HEK293T (cell line): Measurements from ENCODE around the gene TMEM236.
A peak's percentile ranks its signal among the peaks of the same experiment; 100 is the strongest.

Experiments
- CTCF ChIA-PET: fragments of 350-600 bp; formaldehyde crosslinking; extraction: SDS; loops from one replicate; lab custom pipeline; 2021; ENCODE audit warnings: antibody characterized with exemption, inconsistent platforms; lab: Yijun Ruan, JAX
- POLR2A ChIA-PET: fragments of 350-600 bp; formaldehyde crosslinking; extraction: SDS; loops from one replicate; lab custom pipeline; 2020; ENCODE audit warnings: antibody characterized with exemption, inconsistent platforms; lab: Yijun Ruan, JAX
- DNase-seq: peaks from one replicate; pipeline ENCODE4 v3.0.0; 2012; ENCODE audit warnings: mixed read lengths; ENCODE audit errors: extremely low spot score
- ARNT ChIP-seq: fragments of 450-650 bp; IDR thresholded peaks from 2 replicates; pipeline ENCODE4 v1.6.1; 2017; ENCODE audit warnings: mild to moderate bottlenecking
- BHLHE40 ChIP-seq: fragments of 450-650 bp; IDR thresholded peaks from 2 replicates; pipeline ENCODE4 v1.6.1; 2016; ENCODE audit warnings: mild to moderate bottlenecking, moderate library complexity, borderline replicate concordance
- CTBP1 ChIP-seq: fragments of 450-650 bp; IDR thresholded peaks from 2 replicates; pipeline ENCODE4 v1.6.1; 2016; ENCODE audit warnings: borderline replicate concordance
- ELF4 ChIP-seq: fragments of 450-650 bp; IDR thresholded peaks from 2 replicates; pipeline ENCODE4 v1.6.1; 2017; ENCODE audit warnings: antibody characterized with exemption
- FOXA1 ChIP-seq: fragments of 450-650 bp; IDR thresholded peaks from 2 replicates; pipeline ENCODE4 v1.6.1; 2016; ENCODE audit warnings: mild to moderate bottlenecking
- FOXK2 ChIP-seq: fragments of 450-650 bp; IDR thresholded peaks from 2 replicates; pipeline ENCODE4 v1.6.1; 2016; ENCODE audit warnings: mild to moderate bottlenecking
- FOXM1 ChIP-seq: fragments of 450-650 bp; IDR thresholded peaks from 2 replicates; pipeline ENCODE4 v1.6.1; 2017; ENCODE audit warnings: mild to moderate bottlenecking, borderline replicate concordance
- HDGF ChIP-seq: fragments of 450-650 bp; IDR thresholded peaks from 2 replicates; pipeline ENCODE4 v1.6.1; 2017; ENCODE audit warnings: antibody characterized with exemption, borderline replicate concordance
- L3MBTL2 ChIP-seq: fragments of 450-650 bp; conservative IDR thresholded peaks from 2 replicates; pipeline ENCODE4 v1.6.1; 2016; ENCODE audit warnings: mild to moderate bottlenecking
- LEF1 ChIP-seq: fragments of 450-650 bp; IDR thresholded peaks from 2 replicates; pipeline ENCODE4 v1.6.1; 2017; ENCODE audit warnings: mild to moderate bottlenecking, borderline replicate concordance
- NFRKB ChIP-seq: fragments of 450-650 bp; IDR thresholded peaks from 2 replicates; pipeline ENCODE4 v1.6.1; 2016; ENCODE audit warnings: mild to moderate bottlenecking, moderate library complexity
- PKNOX1 ChIP-seq: fragments of 450-650 bp; IDR thresholded peaks from 2 replicates; pipeline ENCODE4 v1.6.1; 2016
- SP1 ChIP-seq: fragments of 450-650 bp; IDR thresholded peaks from 2 replicates; pipeline ENCODE4 v1.6.1; 2017
- SUZ12 ChIP-seq: fragments of 450-650 bp; IDR thresholded peaks from 2 replicates; pipeline ENCODE4 v1.6.1; 2016; ENCODE audit warnings: mild to moderate bottlenecking
- TARDBP ChIP-seq: fragments of 450-650 bp; IDR thresholded peaks from 2 replicates; pipeline ENCODE4 v1.6.1; 2016
- ZNF384 ChIP-seq: fragments of 450-650 bp; IDR thresholded peaks from 2 replicates; pipeline ENCODE4 v1.6.1; 2016

Gene TMEM236

GRCh38 chr10:17821893-17822292 lies 69.9 kb downstream of the TMEM236 start:
- ChIA-PET POLR2A (no interaction called here), CTCF (no interaction called here)
- no peak for TF ChIP-seq BHLHE40
- TF ChIP-seq NFRKB, result no peak
- no peak for TF ChIP-seq L3MBTL2
- TF ChIP-seq FOXK2, result no peak
- no peak for TF ChIP-seq ARNT
- TF ChIP-seq SUZ12, result no peak
- no peak for TF ChIP-seq HDGF
- TF ChIP-seq LEF1, result no peak
- no peak for TF ChIP-seq TARDBP
- TF ChIP-seq CTBP1, result no peak
- no peak for TF ChIP-seq PKNOX1
- TF ChIP-seq ZNF384, result no peak
- no peak for DNase-seq

GRCh38 chr10:17831341-17831740 lies 79.3 kb downstream of the TMEM236 start:
- DNase-seq, result no peak
- ChIA-PET POLR2A (no interaction called here), CTCF (no interaction called here)

GRCh38 chr10:17831896-17832295 lies 79.9 kb downstream of the TMEM236 start:
- DNase-seq, result no peak
- POLR2A ChIA-PET, result no interaction called here
- CTCF ChIA-PET, result no interaction called here
- TF ChIP-seq PKNOX1 (no peak), NFRKB (no peak), ZNF384 (no peak), ARNT (no peak), BHLHE40 (no peak)

More at GRCh38 chr10:17831341-17831740, 79.3 kb downstream of the TMEM236 start:
- TF ChIP-seq CTBP1, result no peak
- no peak for TF ChIP-seq FOXK2
- TF ChIP-seq SUZ12, result no peak
- no peak for TF ChIP-seq L3MBTL2
- TF ChIP-seq SP1, result no peak
- TF ChIP-seq ARNT, result no peak
- no peak for TF ChIP-seq HDGF

GRCh38 chr10:17833656-17834055 lies 81.7 kb downstream of the TMEM236 start:
- ChIA-PET CTCF (no interaction called here), POLR2A (no interaction called here)
- TF ChIP-seq FOXM1 (no peak), HDGF (no peak), TARDBP (no peak), LEF1 (no peak), ARNT (no peak), SP1 (no peak), ZNF384 (no peak), PKNOX1 (no peak), CTBP1 (no peak), FOXK2 (no peak)
- DNase-seq, result no peak

- POLR2A ChIA-PET, result no interaction called here
- no peak for TF ChIP-seq L3MBTL2
- TF ChIP-seq BHLHE40, result no peak
- no peak for DNase-seq
- CTCF ChIA-PET, result interaction anchor here (0.7 kb wide), 1 partner anchor 12 kb away, joined by 4 read pairs; no protein-coding TSS in a partner anchor
Observed at GRCh38 chr10:17835688-17836087, 83.7 kb downstream of the TMEM236 start.

GRCh38 chr10:17836942-17837341 lies 84.9 kb downstream of the TMEM236 start:
- peak; percentile 19 for DNase-seq
- POLR2A ChIA-PET, result no interaction called here
- TF ChIP-seq HDGF (no peak), NFRKB (no peak), ARNT (no peak), CTBP1 (no peak), PKNOX1 (no peak), TARDBP (no peak), L3MBTL2 (no peak), FOXM1 (no peak), SP1 (no peak), ELF4 (no peak), SUZ12 (no peak), ZNF384 (no peak)
- CTCF ChIA-PET, result no interaction called here

GRCh38 chr10:17838080-17838648 lies 86.2 kb downstream of the TMEM236 start:
- no peak for TF ChIP-seq LEF1
- TF ChIP-seq ELF4, result no peak
- no peak for TF ChIP-seq FOXM1
- TF ChIP-seq FOXA1, result no peak
- TF ChIP-seq TARDBP, result no peak
- no peak for TF ChIP-seq CTBP1
- no peak for TF ChIP-seq FOXK2
- no peak for TF ChIP-seq ZNF384
- TF ChIP-seq PKNOX1, result no peak
- no peak for TF ChIP-seq ARNT
- no peak for TF ChIP-seq SUZ12
- no peak for TF ChIP-seq BHLHE40
- TF ChIP-seq SP1, result no peak
- TF ChIP-seq NFRKB, result no peak
- ChIA-PET POLR2A (no interaction called here), CTCF (interaction anchor here (1.0 kb wide), 1 partner anchor 10 kb away, joined by 5 read pairs; no protein-coding TSS in a partner anchor)
- no peak for DNase-seq
